Kidney (tissue), 14 donors: ENCODE data around the gene CALR. TPM values are rescaled to one million over a fixed set of nuclear protein-coding genes. Genes with fewer than 3 reads are reported as not detected.

Experiments
- DNase-seq, 5 donors: peaks; one replicate each; pipeline ENCODE4 v3.0.0-alpha.2; 2013 to 2020
- FAIRE-seq: peaks from 2 replicates; lab custom pipeline; 2012; peaks lifted over from hg19 to GRCh38; lab: Jason Lieb, UNC
- H3K27ac ChIP-seq, 2 donors: one replicate each; pipeline ENCODE4 v1.7.0; 2013; ENCODE audit warnings: low read depth in 2 of 2, low read length in 2 of 2, inconsistent platforms in 1 of 2
- H3K27me3 ChIP-seq: one replicate; pipeline ENCODE4 v1.7.1; 2013; ENCODE audit warnings: low read length, inconsistent platforms; ENCODE audit not compliant: control insufficient read depth, insufficient read depth
- H3K36me3 ChIP-seq, 3 donors: one replicate each; pipeline versions ENCODE4 v1.7.0 to v1.7.1; 2013; ENCODE audit warnings: low read length in 3 of 3, control low read depth in 1 of 3, inconsistent platforms in 1 of 3; ENCODE audit not compliant: insufficient read depth in 3 of 3, control insufficient read depth in 2 of 3
- H3K4me1 ChIP-seq, 3 donors: one replicate each; pipeline versions ENCODE4 v1.7.0 to v1.7.1; 2013; ENCODE audit warnings: low read length in 3 of 3, inconsistent platforms in 1 of 3, low read depth in 1 of 3; ENCODE audit not compliant: control insufficient read depth in 2 of 3, insufficient read depth in 2 of 3
- H3K4me3 ChIP-seq, 3 donors: one replicate each; pipeline versions ENCODE4 v1.7.0 to v1.8.1; 2013; ENCODE audit warnings: low read length in 3 of 3, control low read depth in 1 of 3, inconsistent platforms in 1 of 3
- H3K9ac ChIP-seq, 3 donors: one replicate each; pipeline versions ENCODE4 v1.7.0 to v1.7.1; 2013; ENCODE audit warnings: low read length in 3 of 3, control low read depth in 1 of 3, inconsistent platforms in 1 of 3
- H3K9me3 ChIP-seq, 3 donors: one replicate each; pipeline versions ENCODE4 v1.7.0 to v1.7.1; 2013; ENCODE audit warnings: low read length in 3 of 3, control low read depth in 1 of 3, inconsistent platforms in 1 of 3; ENCODE audit not compliant: control insufficient read depth in 2 of 3, insufficient read depth in 1 of 3
- CTCF ChIP-seq: IDR thresholded peaks from 3 replicates; pipeline ENCODE4 v1.5.1; 2012; ENCODE audit warnings: mild to moderate bottlenecking, moderate library complexity, borderline replicate concordance; ENCODE audit not compliant: insufficient read depth; ENCODE audit errors: extremely low read depth
- intact Hi-C: fragments of 100-400 bp; cut with DNase I; formaldehyde crosslinking; loops from one replicate; pipeline ENCODE4 v1.11.1; 2022
- polyA plus RNA-seq: library from polyadenylated mRNA; stranded (reverse); fragments of 350-450 nt; fragmentation: Illumina TruSeq; extraction: RNeasy Lipid Tissue Mini Kit (QIAGEN cat#74804); gene quantifications from one replicate; pipeline ENCODE4 v1.2.3, GENCODE V29; 2014; ENCODE audit warnings: low read depth, low replicate concordance; ENCODE audit not compliant: insufficient read depth
- total RNA-seq: library from RNA; stranded (reverse); fragmentation: NEBNext Ultra II Directional; extraction: Animal tissue kit (Norgen Biotek cat#: 25700); gene quantifications from one replicate; pipeline ENCODE4 v1.2.1, GENCODE V29; 2021
- donor health status: control.
- donor health status: control.
- donor health status: control.
- donor health status: control.
- donor health status: control.
- donor health status: DM: yes; HTN: yes; CAD: no.
- donor health status: Normal renal cell carcinoma (clear cell type).

The CALR gene
- total and polyA plus RNA-seq, 2 donors from 2014 or later, result 1,037 to 1,087 TPM

DNA sequence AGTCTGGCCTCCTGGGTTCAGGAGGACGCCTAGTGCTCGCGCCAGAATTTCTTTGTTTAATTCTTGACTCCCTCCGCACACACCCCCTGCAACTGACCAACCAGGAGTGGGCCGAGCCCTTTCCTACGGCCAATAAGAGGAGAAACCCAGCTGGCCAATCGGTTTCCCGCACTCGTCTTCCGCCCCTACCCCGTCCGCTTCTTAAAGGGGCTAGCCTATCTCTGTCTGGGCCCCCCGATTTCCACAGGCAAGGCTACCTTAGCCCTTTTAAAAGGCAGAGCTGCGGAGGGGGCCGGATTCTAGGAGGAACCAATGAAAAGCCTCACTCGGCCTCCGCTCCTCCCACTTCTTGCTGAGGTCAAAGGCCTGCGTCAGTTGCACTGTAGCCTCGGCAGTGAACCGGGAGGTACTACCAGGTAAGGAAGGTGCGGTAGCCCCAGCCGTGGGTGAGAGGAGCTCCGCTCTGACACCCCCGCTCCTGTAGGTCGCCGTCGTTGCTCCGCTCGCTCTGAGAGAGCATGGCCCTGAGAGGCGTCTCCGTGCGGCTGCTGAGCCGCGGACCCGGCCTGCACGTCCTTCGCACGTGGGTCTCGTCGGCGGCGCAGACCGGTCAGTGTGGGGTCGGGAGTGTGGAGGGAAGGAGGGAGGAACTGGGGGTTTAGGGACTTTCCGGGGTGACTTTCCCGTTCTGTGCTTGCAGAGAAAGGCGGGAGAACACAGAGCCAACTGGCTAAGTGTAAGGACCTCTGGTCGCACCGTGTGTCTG, 47.4 kb upstream of the CALR start, which contains the start of gene GCDH:
TSS of gene GCDH (plus strand) at position 374 of the 766 bp plus-strand sequence. CDS start at position 519, 145 bp downstream.
- H3K27me3 ChIP-seq, result no peaks in the 10 kb centered on the region
- peak; percentile 99 for FAIRE-seq
- peaks cover 0 to 12% (median 7%) of the 10 kb centered on the region in 3 donors for H3K36me3 ChIP-seq
- peak within 1 kb of the TSS; percentile 75 to 97 (median 93) for H3K4me3 ChIP-seq
- DNase-seq, result peak; percentile 98 to 100 (median 99)
- peak within 1 kb of the TSS; percentile 65 to 90 (median 78) for H3K9ac ChIP-seq
- no peak for TF ChIP-seq CTCF
- H3K9me3 ChIP-seq, result no peaks in the 10 kb centered on the region
- intact Hi-C loops, result no loop called here
- H3K4me1 ChIP-seq, result peaks cover 0 to 11% (median 0%) of the 10 kb centered on the region in 3 donors
- H3K27ac ChIP-seq, result peak within 1 kb of the TSS; percentile 63 to 77

DNA sequence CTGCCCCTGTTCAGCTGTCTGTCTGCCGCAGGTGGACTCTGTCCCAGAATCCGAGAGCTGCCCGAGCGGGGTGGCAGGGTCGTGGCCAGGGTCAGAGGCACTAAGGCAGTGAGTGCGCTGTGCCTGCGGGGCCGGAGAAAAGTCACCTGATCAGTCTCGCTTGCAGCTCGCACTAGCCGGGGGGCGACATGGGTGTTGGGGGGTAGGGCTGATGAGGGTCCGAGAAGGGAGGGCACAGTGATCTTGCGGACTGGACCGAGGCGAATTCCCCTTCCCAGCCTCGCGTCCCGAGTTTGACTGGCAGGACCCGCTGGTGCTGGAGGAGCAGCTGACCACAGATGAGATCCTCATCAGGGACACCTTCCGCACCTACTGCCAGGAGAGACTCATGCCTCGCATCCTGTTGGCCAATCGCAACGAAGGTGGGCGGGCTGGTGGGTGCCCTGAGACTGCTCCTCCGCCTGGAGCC, 46.8 kb upstream of the CALR start:
- intact Hi-C loops, result no loop called here
- DNase-seq, result peak in 4 of 5 donors; percentile 5 to 78 (median 40)
- FAIRE-seq, result no peak
- Histone ChIP-seq H3K4me1 (peaks cover 0 to 11% (median 0%) of the 10 kb centered on the region in 3 donors), H3K9ac (peak overlapping the region; percentile 65 to 90 (median 78)), H3K27me3 (no peaks in the 10 kb centered on the region), H3K27ac (peak overlapping the region in 1 of 2 donors; percentile 63), H3K36me3 (peaks cover 0 to 17% (median 9%) of the 10 kb centered on the region in 3 donors), H3K4me3 (peak overlapping the region; percentile 75 to 97 (median 93)), H3K9me3 (no peaks in the 10 kb centered on the region)
- TF ChIP-seq CTCF, result no peak

DNA sequence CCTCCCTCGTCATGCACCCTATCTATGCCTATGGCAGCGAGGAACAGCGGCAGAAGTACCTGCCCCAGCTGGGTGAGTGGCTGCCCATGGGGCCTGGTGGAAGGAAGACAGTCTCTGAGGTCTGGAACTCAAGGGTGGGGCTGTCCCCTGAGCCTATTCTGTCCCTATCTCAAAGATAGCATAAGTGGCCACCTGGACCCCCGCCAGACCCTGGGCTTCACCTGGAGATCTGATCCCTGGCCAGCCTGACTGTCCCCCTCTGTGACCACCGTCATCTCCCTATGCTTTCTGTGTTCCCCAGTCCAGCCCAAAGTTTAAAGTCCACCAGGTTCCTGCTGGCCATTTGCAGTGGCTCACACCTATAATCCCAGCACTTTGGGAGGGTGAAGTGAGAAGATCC, 44.8 kb upstream of the CALR start:
- H3K4me3 ChIP-seq, result no peak overlapping the region
- H3K4me1 ChIP-seq, result peaks cover 0 to 11% (median 0%) of the 10 kb centered on the region in 3 donors
- FAIRE-seq (no peak), DNase-seq (no peak)
- intact Hi-C loops, result no loop called here
- no peaks in the 10 kb centered on the region for H3K9me3 ChIP-seq
- peaks cover 0 to 26% (median 9%) of the 10 kb centered on the region in 3 donors for H3K36me3 ChIP-seq
- H3K9ac ChIP-seq, result no peak overlapping the region
- H3K27me3 ChIP-seq, result no peaks in the 10 kb centered on the region
- no peak for TF ChIP-seq CTCF
- H3K27ac ChIP-seq, result no peak overlapping the region
